ENCODE data around the gene FCN1. TPM values are rescaled to one million over a fixed set of nuclear protein-coding genes. Genes with fewer than 3 reads are reported as not detected.

FCN1 gene
- total RNA-seq, 2 experiments from 2014 or later, result not detected

DNA sequence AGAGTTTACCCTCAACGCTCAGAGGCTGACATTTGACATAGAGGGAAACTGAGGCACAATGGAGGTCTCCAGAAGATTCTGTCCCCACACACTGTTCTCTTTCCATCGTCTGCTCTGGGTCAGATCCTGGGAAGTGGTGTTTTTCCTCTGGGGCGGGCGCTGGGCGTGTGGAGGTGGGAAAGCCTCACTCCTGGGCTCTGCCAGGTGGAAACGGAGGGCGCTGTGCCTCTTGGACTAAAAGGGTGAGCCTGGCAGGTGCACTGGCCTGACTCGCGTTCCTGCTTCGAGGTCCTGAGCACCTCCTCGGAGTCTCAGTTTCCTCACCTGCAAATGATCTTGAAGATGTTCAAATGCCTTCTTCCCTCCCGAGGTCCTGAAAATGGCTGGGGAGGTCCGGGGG lies 25.7 kb upstream of the FCN1 start:
- DNase-seq, result no peak
- POLR2A ChIA-PET, result no interaction called here
- no peak overlapping the region for H3K27ac Mint-ChIP-seq
- ATAC-seq, result no peak
- TF ChIP-seq, protein P1, sequence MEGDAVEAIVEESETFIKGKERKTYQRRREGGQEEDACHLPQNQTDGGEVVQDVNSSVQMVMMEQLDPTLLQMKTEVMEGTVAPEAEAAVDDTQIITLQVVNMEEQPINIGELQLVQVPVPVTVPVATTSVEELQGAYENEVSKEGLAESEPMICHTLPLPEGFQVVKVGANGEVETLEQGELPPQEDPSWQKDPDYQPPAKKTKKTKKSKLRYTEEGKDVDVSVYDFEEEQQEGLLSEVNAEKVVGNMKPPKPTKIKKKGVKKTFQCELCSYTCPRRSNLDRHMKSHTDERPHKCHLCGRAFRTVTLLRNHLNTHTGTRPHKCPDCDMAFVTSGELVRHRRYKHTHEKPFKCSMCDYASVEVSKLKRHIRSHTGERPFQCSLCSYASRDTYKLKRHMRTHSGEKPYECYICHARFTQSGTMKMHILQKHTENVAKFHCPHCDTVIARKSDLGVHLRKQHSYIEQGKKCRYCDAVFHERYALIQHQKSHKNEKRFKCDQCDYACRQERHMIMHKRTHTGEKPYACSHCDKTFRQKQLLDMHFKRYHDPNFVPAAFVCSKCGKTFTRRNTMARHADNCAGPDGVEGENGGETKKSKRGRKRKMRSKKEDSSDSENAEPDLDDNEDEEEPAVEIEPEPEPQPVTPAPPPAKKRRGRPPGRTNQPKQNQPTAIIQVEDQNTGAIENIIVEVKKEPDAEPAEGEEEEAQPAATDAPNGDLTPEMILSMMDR (IDR thresholded peaks at IDR 0.05), result no peak
- intact Hi-C loops (cut with micrococcal nuclease), result no loop called here
- H3K4me3 Mint-ChIP-seq, result no peak overlapping the region
- no peaks in the 10 kb centered on the region for H3K9me3 Mint-ChIP-seq
- no peaks in the 10 kb centered on the region for H3K36me3 Mint-ChIP-seq (ENCODE audit: low read depth)
- H3K4me1 Mint-ChIP-seq (ENCODE audit: low read depth), result no peaks in the 10 kb centered on the region
- H3K27me3 Mint-ChIP-seq, result no peaks in the 10 kb centered on the region
- CTCF ChIA-PET, result no interaction called here

DNA sequence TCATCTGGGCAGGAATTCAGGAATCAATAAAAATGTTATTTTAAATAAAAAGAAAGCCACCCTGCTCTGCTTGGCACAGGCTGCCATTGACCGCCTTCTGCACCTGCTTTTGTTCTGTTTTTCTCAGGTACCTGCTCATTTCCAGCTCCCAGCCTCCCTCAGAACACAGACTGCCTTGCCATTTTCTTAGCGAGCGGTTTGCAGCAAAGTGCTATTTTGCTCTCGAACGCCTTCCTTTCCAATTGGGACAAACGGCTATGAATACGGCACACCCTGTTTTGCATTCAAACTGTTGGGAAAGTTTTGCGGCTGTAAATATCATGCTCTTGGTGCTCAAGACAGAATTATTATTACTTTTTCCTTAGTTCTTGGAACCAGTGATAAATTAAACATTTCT lies 25.1 kb upstream of the FCN1 start:
- no peak for ATAC-seq
- TF ChIP-seq, protein P1 (IDR thresholded peaks at IDR 0.05), result no peak

DNA sequence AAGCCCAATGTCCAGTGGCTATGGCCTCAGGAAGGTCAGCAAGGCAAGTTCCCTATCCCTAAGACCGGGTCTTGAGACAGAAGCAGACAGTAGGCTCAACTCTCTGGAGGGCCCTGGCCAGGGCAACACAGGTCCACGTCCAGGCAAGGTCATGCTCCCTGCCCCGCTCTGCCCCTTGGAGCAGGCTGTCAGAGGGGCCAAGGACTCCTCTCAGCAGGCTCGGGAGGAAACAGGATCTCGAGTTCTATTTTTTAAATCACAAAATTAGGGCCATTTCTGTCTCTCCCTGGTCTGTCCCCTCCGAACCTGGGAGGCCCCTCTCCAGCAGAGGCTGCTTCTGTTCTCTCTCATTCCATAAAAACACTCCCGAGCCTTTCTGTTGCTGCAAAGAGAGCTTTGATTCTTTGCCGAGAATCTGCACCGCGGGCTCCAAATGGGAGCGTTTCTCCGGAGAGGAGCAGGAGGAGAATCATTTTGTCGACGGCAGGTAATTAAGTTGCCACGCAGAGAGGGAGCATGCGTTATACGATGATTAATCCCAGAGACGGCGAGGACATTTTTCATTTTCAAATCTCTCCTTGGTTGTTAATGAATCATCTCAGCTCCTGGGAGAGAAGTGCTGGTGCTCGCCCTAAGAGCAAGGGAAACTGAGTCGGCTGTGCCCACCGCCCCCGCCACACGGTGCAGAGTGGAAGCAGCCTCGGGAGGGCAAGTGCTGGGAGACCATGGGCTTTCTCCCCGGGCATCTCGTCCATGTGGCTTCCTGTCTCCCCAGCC lies 24.5 kb upstream of the FCN1 start:
- TF ChIP-seq, protein P1 (IDR thresholded peaks at IDR 0.05), result no peak
- H3K27me3 Mint-ChIP-seq, result no peaks in the 10 kb centered on the region
- intact Hi-C loops (cut with micrococcal nuclease), result no loop called here
- no peak for ATAC-seq
- POLR2A ChIA-PET, result no interaction called here
- CTCF ChIA-PET, result no interaction called here
- no peak overlapping the region for H3K27ac Mint-ChIP-seq
- no peaks in the 10 kb centered on the region for H3K9me3 Mint-ChIP-seq
- no peak for DNase-seq
- no peaks in the 10 kb centered on the region for H3K4me1 Mint-ChIP-seq (ENCODE audit: low read depth)
- no peaks in the 10 kb centered on the region for H3K36me3 Mint-ChIP-seq (ENCODE audit: low read depth)
- H3K4me3 Mint-ChIP-seq, result no peak overlapping the region

More for the DNA sequence above, 25.1 kb upstream of the FCN1 start:
- Mint-ChIP-seq H3K4me3 (no peak overlapping the region), H3K27ac (no peak overlapping the region), H3K9me3 (no peaks in the 10 kb centered on the region), H3K4me1 (ENCODE audit: low read depth) (no peaks in the 10 kb centered on the region), H3K27me3 (no peaks in the 10 kb centered on the region), H3K36me3 (ENCODE audit: low read depth) (no peaks in the 10 kb centered on the region)
- POLR2A ChIA-PET, result no interaction called here
- no peak for DNase-seq
- intact Hi-C loops (cut with micrococcal nuclease), result no loop called here
- CTCF ChIA-PET, result no interaction called here

DNA sequence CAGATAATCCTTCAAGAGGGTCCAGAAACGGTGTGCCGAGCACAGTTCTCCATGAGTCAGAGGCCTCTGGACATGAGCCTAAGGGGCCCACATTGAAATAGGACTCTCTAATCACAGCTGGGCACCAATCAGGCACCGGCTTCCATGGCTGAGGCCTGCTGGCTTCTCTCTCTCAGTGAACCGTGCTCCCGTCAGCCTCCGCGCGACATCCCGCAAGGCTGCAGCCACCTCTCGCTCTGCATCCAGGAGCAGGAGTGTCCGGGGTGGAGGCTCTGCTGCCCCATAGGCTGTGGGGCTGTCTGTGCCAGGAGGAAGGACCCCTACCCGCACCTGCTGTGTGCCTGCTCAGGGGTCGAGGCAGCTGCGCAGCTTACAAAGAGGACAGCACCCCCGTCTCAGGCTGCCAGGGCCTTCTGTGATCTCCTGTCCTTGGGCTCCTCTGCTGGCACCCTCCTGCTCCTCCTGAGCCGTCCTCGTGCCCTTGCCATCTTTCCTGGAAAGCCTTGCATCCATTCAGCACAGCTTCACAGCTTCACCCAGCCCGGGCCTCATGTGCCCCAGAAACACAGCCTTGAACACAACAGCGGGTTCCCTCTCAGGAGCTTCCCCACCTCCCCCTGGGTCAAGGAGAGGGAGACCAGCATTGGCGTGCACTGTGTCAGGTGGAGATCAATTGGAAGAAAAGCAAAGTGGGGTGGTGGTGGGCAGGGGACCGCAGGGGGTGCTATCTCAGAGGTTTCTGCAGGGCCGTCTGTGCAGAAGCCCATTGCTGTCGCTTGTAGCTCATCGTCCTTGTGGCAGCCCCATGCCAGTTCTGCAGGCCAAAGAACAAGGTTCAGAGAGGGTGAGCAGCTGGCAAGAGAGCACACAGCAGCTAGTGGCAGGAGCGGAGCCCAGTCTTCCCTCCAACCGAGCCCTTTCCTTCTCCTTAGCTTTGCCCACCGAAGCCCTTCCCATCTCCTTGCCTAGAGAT lies 22.8 kb upstream of the FCN1 start:
- DNase-seq, result no peak
- no peak overlapping the region for H3K27ac Mint-ChIP-seq
- no peaks in the 10 kb centered on the region for H3K9me3 Mint-ChIP-seq
- H3K36me3 Mint-ChIP-seq (ENCODE audit: low read depth), result no peaks in the 10 kb centered on the region
- ChIA-PET POLR2A (interaction anchor here (0.9 kb wide), 1 partner anchor 21 kb away, joined by 3 read pairs; no protein-coding TSS in a partner anchor), CTCF (no interaction called here)
- intact Hi-C loops (cut with micrococcal nuclease), result no loop called here
- no peaks in the 10 kb centered on the region for H3K4me1 Mint-ChIP-seq (ENCODE audit: low read depth)
- no peak for ATAC-seq
- TF ChIP-seq, protein P1 (IDR thresholded peaks at IDR 0.05), result no peak
- H3K4me3 Mint-ChIP-seq, result no peak overlapping the region
- H3K27me3 Mint-ChIP-seq, result no peaks in the 10 kb centered on the region

DNA sequence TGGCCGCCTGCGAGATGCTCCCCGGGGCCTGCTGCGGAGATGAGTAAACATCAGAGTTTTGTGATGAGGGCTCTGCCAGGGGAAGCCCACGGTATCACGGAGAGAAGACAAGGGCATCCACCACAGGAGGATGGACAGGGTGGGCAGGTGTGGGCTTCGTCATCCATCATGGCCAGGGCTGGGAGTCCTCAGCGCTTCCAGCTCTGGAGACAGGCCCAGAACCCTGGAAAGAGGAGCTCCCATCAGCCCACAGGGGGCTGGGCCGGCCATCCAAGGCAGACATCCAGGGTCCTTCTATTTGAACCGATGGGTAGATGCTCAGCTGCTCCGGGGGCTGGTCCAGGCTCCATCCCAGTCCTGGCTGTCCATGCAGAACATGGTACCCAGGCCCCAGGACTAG lies 22.1 kb upstream of the FCN1 start:
- POLR2A ChIA-PET, result no interaction called here

More for the DNA sequence above, 22.1 kb upstream of the FCN1 start:
- intact Hi-C loops (cut with micrococcal nuclease), result no loop called here
- Mint-ChIP-seq H3K9me3 (no peaks in the 10 kb centered on the region), H3K4me1 (ENCODE audit: low read depth) (no peaks in the 10 kb centered on the region), H3K27ac (no peak overlapping the region), H3K4me3 (no peak overlapping the region), H3K27me3 (no peaks in the 10 kb centered on the region), H3K36me3 (ENCODE audit: low read depth) (no peaks in the 10 kb centered on the region)
- DNase-seq (no peak), ATAC-seq (no peak)
- TF ChIP-seq, protein P1 (IDR thresholded peaks at IDR 0.05), result no peak
- CTCF ChIA-PET, result no interaction called here

Measured in activated CD8-positive, alpha-beta T cell treated with anti-CD3 and anti-CD28 coated beads for 36 hours (primary cell).